B cell (primary cell): ENCODE results near the gene SKIC2. TPM values are rescaled to one million over a fixed set of nuclear protein-coding genes. Genes with fewer than 3 reads are reported as not detected.
A peak's percentile ranks its signal among the peaks of the same experiment; 100 is the strongest.

ENCODE experiments used
- ATAC-seq: fragments of 200-7000 bp; cut with Tn5 transposase; one replicate; pipeline ENCODE4 v1.10.0; 2021; ENCODE audit warnings: low read depth, mild to moderate bottlenecking, moderate number of reproducible peaks, moderate library complexity
- CTCF ChIA-PET: fragments of 350-600 bp; sonication (Branson Sonifier 250); formaldehyde crosslinking; loops from one replicate; lab custom pipeline; 2021; ENCODE audit warnings: antibody characterized with exemption, inconsistent platforms; lab: Charles Lee
- POLR2A ChIA-PET: fragments of 350-600 bp; sonication (Branson Sonifier 250); formaldehyde crosslinking; loops from one replicate; lab custom pipeline; 2021; ENCODE audit warnings: antibody characterized with exemption; lab: Charles Lee
- DNase-seq: peaks from one replicate; pipeline ENCODE4 v3.0.0; 2013
- H2AFZ ChIP-seq: 2 replicates; pipeline ENCODE4 v1.6.1; 2012; ENCODE audit warnings: mild to moderate bottlenecking, low read depth, low read length; ENCODE audit not compliant: insufficient read depth, poor library complexity, severe bottlenecking
- H3K27ac ChIP-seq, 2 donors: 1 replicate in 1 of 2; 2 replicates in 1 of 2; pipeline ENCODE4 v1.5.1; 2012 to 2013; ENCODE audit warnings: low read length in 2 of 2, mild to moderate bottlenecking in 2 of 2, moderate library complexity in 1 of 2
- H3K27me3 ChIP-seq, 4 experiments: fragments of 200-600 bp in 1 of 4; sonication (generic) in 1 of 4; replicated peaks in 1 of 4; 1 replicate in 2 of 4; 2 replicates in 2 of 4; pipeline versions ENCODE4 v1.6.1 to v1.7.0; 2013 to 2016; ENCODE audit warnings: low read length in 3 of 4, mild to moderate bottlenecking in 2 of 4, mixed read lengths in 1 of 4, moderate library complexity in 1 of 4; ENCODE audit not compliant: insufficient read depth in 4 of 4, control insufficient read depth in 3 of 4; ENCODE audit errors: control extremely low read depth in 1 of 4
- H3K36me3 ChIP-seq, 2 experiments: replicated peaks in 1 of 2; 1 replicate in 1 of 2; 2 replicates in 1 of 2; pipeline versions ENCODE4 v1.6.1 to v1.7.1; 2013; ENCODE audit warnings: low read length in 1 of 2; ENCODE audit not compliant: insufficient read depth in 2 of 2, control insufficient read depth in 1 of 2; ENCODE audit errors: control extremely low read depth in 1 of 2, extremely low read depth in 1 of 2
- H3K4me1 ChIP-seq, 2 donors: fragments of 200-600 bp in 1 of 2; sonication (generic) in 1 of 2; 1 replicate in 1 of 2; 2 replicates in 1 of 2; pipeline versions ENCODE4 v1.5.1 to v1.6.1; 2013 to 2017; ENCODE audit warnings: low read length in 2 of 2; ENCODE audit not compliant: control insufficient read depth in 2 of 2, insufficient read depth in 2 of 2
- H3K4me2 ChIP-seq: replicated peaks from 2 replicates; pipeline ENCODE3; 2012; ENCODE audit warnings: mild to moderate bottlenecking, low read depth, low read length; ENCODE audit not compliant: poor library complexity, severe bottlenecking
- H3K4me3 ChIP-seq, 5 experiments: fragments of 200-600 bp in 1 of 5; sonication (generic) in 1 of 5; 1 replicate in 3 of 5; 2 replicates in 2 of 5; pipeline versions ENCODE4 v1.5.1 to v1.7.0; 2011 to 2016; ENCODE audit warnings: low read length in 4 of 5, mild to moderate bottlenecking in 4 of 5, low read depth in 2 of 5, control low read depth in 1 of 5, moderate library complexity in 1 of 5; ENCODE audit not compliant: insufficient read depth in 1 of 5; ENCODE audit errors: control extremely low read depth in 1 of 5, extremely low read depth in 1 of 5
- H3K79me2 ChIP-seq: fragments of 200-600 bp; sonication (generic); one replicate; pipeline ENCODE4 v1.6.0; 2016; ENCODE audit warnings: low read length; ENCODE audit not compliant: control insufficient read depth, insufficient read depth
- H3K9ac ChIP-seq: fragments of 200-600 bp; sonication (generic); 2 replicates; pipeline ENCODE4 v1.6.1; 2017; ENCODE audit warnings: mild to moderate bottlenecking, low read length, moderate library complexity
- H3K9me3 ChIP-seq, 3 donors: one replicate each; pipeline versions ENCODE4 v1.6.1 to v1.7.1; 2013; ENCODE audit warnings: low read length in 2 of 3; ENCODE audit not compliant: control insufficient read depth in 2 of 3, insufficient read depth in 1 of 3; ENCODE audit errors: control extremely low read depth in 1 of 3
- H4K20me1 ChIP-seq: 2 replicates; pipeline ENCODE4 v1.6.0; 2012; ENCODE audit warnings: mild to moderate bottlenecking, low read length; ENCODE audit not compliant: insufficient read depth, control insufficient read depth, poor library complexity, severe bottlenecking
- H3K27ac Mint-ChIP-seq: one replicate; pipeline ENCODE4 v1.8.0; 2021; ENCODE audit warnings: mixed read lengths
- H3K27me3 Mint-ChIP-seq: one replicate; pipeline ENCODE4 v1.8.0; 2021; ENCODE audit warnings: mixed read lengths
- H3K4me1 Mint-ChIP-seq: one replicate; pipeline ENCODE4 v1.8.0; 2021; ENCODE audit warnings: mixed read lengths
- H3K4me3 Mint-ChIP-seq: one replicate; pipeline ENCODE4 v1.8.0; 2021; ENCODE audit warnings: mixed read lengths
- H3K9me3 Mint-ChIP-seq: one replicate; pipeline ENCODE4 v1.8.0; 2022; ENCODE audit warnings: mixed read lengths; ENCODE audit not compliant: insufficient read depth
- EZH2 ChIP-seq: IDR thresholded peaks from 2 replicates; pipeline ENCODE4 v1.6.1; 2012; ENCODE audit warnings: borderline replicate concordance, low read depth, mild to moderate bottlenecking, moderate library complexity, low read length; ENCODE audit not compliant: insufficient read depth, poor library complexity, severe bottlenecking
- WGBS: methylation state at CpG from one replicate; pipeline ENCODE4 v1.1.5; 2013; ENCODE audit warnings: missing lambda C conversion rate; ENCODE audit not compliant: insufficient coverage; 5-methylcytosine and 5-hydroxymethylcytosine counted together
- intact Hi-C: fragments of 100-400 bp; cut with micrococcal nuclease; formaldehyde crosslinking; loops from one replicate; pipeline ENCODE4 v1.10.0; 2022
- polyA plus RNA-seq: library from polyadenylated mRNA; depleted of rRNA; stranded (reverse); fragments of >200 nt; gene quantifications from 2 replicates; pipeline ENCODE4 v1.2.3, GENCODE V29; 2012
- total RNA-seq, 2 donors: library from RNA; stranded (reverse); fragments of 120-200 nt in 1 of 2; gene quantifications; 1 replicate in 1 of 2; 2 replicates in 1 of 2; pipeline versions ENCODE4 v1.2.3 to v1.2.4, GENCODE V29; 2013 to 2022
- TF ChIP-seq, protein P1 (sequence below): fragments of 200-600 bp; IDR thresholded peaks from one replicate; pipeline ENCODE4 v1.8.0; 2022; ENCODE audit warnings: antibody characterized with exemption, mild to moderate bottlenecking

Gene SKIC2
- total and polyA plus RNA-seq, 2 donors (not counting 1 experiment from before 2014, with no cell fraction given): 93.1 to 119 TPM

DNA sequence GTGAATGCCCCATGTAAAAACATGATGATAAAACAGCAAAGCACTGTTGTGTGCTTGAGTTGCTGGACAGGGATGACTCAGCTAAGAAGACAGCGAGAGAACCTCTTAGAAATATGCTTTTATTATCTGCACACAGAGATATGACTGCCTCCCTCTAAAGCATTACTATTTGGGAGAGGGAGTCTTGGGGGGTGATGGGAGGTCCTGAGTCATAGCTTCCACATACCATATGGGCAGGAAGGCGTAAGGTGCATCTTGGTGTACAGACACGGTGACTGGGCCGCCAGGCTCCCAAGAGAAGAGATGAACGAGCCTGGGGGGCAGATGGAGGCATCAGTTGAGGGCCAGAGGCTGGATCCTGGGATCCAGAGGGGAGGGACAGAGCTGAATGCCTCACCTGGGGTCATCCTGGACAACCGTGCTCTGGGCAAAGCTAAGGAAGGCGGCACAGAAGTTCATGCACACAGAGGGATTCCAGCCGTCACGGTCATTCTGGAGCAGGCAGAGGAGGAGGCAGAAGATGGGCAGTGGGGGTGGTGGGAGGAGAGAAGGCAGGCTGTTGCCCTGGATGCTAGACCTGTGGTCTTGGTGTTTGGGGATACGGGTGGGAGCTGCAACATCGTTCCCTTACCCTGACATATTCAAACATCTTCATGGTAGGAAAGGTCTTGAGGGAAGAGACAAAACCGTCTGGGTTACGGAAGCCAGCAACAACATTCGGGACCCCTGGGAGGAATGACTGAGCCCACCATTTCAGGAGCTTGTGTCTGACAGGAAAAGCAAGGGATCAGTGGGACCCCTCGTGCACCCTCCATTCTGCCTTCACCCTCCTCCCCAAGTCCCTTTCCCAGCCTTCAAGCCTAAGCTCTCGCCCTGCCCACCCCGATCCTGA, 11.0 kb downstream of the SKIC2 start:
- H3K4me3 Mint-ChIP-seq: peak overlapping the region; percentile 46
- H2AFZ ChIP-seq: no peak overlapping the region
- no peaks in the 10 kb centered on the region for H3K9me3 ChIP-seq
- H3K9me3 Mint-ChIP-seq: no peaks in the 10 kb centered on the region
- H4K20me1 ChIP-seq: no peaks in the 10 kb centered on the region
- no peak for DNase-seq
- peaks cover 2 to 52% of the 10 kb centered on the region in 2 experiments for H3K36me3 ChIP-seq
- H3K79me2 ChIP-seq: peaks cover 11% of the 10 kb centered on the region
- no peak for TF ChIP-seq EZH2
- TF ChIP-seq, protein P1, sequence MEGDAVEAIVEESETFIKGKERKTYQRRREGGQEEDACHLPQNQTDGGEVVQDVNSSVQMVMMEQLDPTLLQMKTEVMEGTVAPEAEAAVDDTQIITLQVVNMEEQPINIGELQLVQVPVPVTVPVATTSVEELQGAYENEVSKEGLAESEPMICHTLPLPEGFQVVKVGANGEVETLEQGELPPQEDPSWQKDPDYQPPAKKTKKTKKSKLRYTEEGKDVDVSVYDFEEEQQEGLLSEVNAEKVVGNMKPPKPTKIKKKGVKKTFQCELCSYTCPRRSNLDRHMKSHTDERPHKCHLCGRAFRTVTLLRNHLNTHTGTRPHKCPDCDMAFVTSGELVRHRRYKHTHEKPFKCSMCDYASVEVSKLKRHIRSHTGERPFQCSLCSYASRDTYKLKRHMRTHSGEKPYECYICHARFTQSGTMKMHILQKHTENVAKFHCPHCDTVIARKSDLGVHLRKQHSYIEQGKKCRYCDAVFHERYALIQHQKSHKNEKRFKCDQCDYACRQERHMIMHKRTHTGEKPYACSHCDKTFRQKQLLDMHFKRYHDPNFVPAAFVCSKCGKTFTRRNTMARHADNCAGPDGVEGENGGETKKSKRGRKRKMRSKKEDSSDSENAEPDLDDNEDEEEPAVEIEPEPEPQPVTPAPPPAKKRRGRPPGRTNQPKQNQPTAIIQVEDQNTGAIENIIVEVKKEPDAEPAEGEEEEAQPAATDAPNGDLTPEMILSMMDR: no peak
- WGBS: 91% methylated on average over 12 of the region's 17 CpGs
- no peaks in the 10 kb centered on the region for H3K27me3 Mint-ChIP-seq
- peaks cover 34% of the 10 kb centered on the region for H3K4me1 Mint-ChIP-seq
- no peaks in the 10 kb centered on the region for H3K27me3 ChIP-seq
- peak overlapping the region; percentile 89 for H3K4me2 ChIP-seq
- CTCF ChIA-PET: no interaction called here
- H3K4me1 ChIP-seq: peaks cover 18 to 23% of the 10 kb centered on the region in 2 donors
- no peak overlapping the region for H3K4me3 ChIP-seq
- H3K9ac ChIP-seq: no peak overlapping the region
- intact Hi-C loops: loop anchor here (10.0 kb wide), 4 partner anchors 135 to 1905 kb away; partner anchors contain the start of genes CLIC1, HSD17B8, POLR1H and PPP1R11
- peak overlapping the region; percentile 100 for H3K27ac Mint-ChIP-seq
- ATAC-seq: no peak
- H3K27ac ChIP-seq: peak overlapping the region; percentile 96 to 100
- POLR2A ChIA-PET: interaction anchor here (2.2 kb wide), 1 partner anchor 73 kb away, joined by 6 read pairs; the partner anchor contains the start of gene EHMT2
